HG02678 (cell line): ENCODE measurements around the gene GJA5.
"Not testable (repeated sequence)": the region's sequence is repeated elsewhere in the genome, so short reads cannot be mapped to it uniquely, and the experiment has no call there.

Source experiments
- ATAC-seq: cut with Tn5 transposase; IDR thresholded peaks from one replicate; pipeline ENCODE4 v1.9.1; 2021; ENCODE audit warnings: mild to moderate bottlenecking, moderate library complexity; ENCODE audit not compliant: unreplicated experiment

Gene GJA5

DNA sequence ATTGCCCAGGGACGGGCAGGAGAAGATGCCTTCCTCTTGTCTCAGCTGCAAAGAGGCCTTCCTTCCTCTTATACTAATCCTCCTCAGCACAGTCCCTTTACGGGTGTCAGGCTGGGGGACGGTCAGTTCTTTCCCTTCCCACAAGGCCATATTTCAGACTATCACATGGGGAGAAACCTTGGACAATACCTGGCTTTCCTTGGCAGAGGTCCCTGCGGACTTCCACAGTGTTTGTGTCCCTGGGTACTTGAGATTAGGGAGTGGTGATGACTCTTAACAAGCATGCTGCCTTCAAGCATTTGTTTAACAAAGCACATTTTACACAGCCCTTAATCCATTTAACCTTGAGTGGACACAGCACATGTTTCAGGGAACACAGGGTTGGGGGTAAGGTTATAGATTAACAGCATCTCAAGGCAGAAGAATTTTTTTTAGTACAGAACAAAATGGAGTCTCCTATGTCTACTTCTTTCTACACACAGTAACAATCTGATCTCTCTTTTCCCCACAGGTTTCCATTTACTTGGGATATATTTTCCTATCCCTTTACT, 26.0 kb downstream of the GJA5 start:
- ATAC-seq = not testable (repeated sequence)

- ATAC-seq = no peak
Measured at GRCh38 chr1:147729315-147729714, 31.1 kb downstream of the GJA5 start.

- ATAC-seq = no peak
Measured at GRCh38 chr1:147726168-147726567, 34.2 kb downstream of the GJA5 start.

- ATAC-seq = no peak
Measured at GRCh38 chr1:147725685-147726084, 34.7 kb downstream of the GJA5 start.

DNA sequence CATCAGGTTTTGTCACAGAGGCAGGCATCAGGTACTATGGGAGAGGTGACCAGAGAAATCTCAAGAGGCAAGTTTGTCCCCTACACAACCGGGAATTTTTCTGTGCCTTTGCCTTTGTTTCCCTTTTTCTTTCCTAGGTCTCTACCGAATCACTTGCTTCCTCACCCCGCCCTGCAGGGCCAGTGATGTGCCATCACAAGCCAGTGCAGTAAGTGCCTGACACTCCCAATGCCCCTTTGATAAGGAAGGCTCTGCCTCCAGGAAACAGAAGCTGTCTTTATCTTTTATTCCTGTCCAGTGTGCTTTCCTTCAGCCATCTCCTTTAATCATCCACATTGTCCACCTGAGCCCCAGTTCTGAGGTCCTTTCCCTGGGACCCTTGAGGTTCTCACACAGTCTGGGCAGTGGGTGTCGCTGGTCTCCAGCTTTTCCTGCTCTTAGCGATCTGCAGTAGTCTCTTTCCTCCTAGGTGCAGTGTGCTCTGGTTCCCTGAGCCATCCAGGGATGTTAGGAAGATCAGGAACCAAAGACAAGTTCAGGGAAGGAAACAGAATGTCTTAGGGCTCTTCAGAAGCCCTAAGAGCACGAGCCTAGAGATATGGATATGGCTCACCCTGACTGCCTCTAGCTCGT, 36.6 kb downstream of the GJA5 start:
- no peak for ATAC-seq

GRCh38 chr1:147722124-147722523, 38.3 kb downstream of the GJA5 start:
- ATAC-seq = no peak

DNA sequence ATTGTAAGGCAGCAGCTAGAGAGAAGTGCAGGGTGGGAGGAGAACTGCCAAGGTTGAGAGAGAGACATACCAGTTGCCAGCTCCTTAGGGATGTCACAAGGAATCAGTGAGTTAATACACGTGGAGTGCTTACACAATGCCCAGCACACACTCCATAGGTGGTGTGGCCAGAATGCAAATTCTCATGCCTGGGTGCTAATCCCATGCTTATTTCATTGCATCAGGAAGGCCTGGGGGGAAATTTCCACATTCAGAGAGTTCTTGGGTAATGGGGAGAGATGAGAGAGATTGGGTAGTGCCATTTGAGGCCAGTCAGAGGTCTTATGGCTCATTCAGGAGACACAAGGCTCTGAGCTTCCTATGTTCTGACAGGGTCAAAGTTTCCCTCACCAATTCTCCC, 38.7 kb downstream of the GJA5 start:
- no peak for ATAC-seq

DNA sequence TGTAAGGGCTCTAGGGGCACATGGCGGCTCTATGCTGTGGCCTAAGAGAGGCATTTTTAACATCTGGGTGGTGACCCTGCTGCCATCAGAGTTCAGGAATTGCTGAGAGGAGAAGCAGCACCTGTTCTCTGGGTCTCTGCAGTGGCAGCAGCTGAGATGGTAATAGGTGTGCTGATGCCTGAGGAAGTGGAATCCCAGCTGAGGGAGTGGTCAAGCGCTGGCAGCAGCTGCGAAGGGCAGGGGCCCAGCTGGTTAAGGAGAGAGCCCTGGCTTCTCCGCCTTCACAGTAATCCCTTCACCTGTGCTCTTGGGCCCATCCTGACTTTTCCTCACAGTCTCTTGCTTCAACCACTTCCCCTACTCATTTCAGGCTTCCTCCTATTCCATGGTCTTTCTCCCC, 39.8 kb downstream of the GJA5 start:
- no peak for ATAC-seq

- no peak for ATAC-seq
Measured at GRCh38 chr1:147719711-147720225, 40.6 kb downstream of the GJA5 start.

DNA sequence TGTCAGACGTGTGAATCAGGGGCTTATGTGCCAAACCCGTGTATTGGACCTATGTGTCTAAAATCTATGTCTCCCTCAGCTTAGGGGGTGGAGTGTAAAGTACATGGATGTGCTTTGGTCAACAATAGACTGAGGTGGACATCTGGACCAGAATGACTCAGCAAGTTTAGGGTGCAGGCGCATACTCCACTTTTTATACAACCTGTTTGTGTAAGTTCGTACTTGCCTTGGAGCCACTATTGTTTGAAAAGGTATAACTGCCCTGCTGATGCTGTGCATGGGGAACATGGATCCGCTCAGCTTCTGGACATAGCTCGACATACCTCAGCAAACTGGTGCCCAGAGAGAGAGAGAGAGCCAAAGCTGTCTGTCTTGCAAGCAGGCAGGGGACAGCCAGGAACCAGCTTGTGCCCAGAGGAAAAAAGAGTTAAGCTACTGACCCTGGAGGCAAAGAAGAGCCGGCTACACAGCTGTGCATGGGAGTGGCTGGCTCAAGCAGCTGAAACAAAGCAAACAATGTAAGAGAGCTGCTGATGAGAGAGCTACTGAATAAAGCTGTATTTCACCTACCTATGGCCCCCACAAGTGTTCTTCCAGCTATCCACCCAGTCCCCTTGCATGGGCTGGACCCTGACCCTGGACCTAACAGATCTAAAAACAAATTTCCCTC, 41.2 kb downstream of the GJA5 start:
- no peak for ATAC-seq

- ATAC-seq = no peak
Measured at GRCh38 chr1:147717706-147718097, 42.7 kb downstream of the GJA5 start.

DNA sequence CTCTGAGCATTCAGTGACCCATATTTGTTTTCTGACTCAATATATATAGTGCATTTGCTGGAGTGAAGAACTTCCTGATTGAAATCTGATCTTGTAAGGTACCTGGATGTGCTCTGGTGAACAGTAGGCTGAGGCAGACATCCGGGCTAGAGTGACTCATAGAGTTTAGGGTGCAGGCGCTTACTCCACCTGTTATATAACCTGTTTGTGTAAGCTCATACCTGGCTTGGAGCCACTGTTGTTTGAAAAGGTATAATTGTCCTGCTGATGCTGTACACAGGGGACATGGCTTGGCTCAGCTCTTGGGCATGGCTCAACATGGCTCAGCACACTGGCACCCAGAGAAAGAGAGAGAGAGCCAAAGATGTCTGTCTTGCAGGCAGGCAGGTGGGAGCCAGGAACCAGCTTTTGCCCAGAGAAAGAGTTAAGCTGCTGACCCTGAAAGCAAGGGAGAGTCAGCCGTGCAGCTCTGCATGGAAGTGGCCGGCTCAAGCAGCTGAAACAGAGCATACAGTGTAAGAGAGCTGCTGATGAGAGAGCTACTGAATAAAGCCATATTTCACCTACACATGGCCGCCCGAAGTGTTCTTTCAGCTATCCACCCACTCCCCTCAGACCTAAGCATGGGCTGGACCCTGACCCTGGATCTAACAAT, 43.2 kb downstream of the GJA5 start:
- ATAC-seq = no peak

DNA sequence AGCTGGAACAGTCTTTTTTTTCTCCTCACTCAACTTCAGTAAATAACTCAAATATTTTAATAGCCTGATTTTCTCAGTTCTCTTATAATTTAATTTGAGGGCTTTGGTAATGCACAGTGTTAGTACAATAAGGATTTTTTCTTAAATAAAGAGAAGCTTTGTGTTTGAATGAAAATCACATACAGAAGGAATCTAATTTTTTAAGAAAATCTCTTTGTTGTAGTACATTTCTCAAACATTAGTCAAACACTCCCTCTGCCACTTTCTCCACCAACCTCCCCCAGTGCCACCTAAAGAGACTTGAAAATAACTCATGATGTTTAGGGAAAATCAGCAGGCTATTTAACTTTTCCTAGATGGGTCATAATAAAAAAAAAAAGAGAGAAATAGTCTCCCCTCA, 47.8 kb downstream of the GJA5 start:
- ATAC-seq = no peak
